ENCODE measurements around the gene APRT. TPM values are rescaled to one million over a fixed set of nuclear protein-coding genes. Genes with fewer than 3 reads are reported as not detected.

APRT gene
- total RNA-seq, 1 experiment from 2014 or later: 311 TPM

- TF ChIP-seq CBX3 (IDR thresholded peaks at IDR 0.05; ENCODE audit: low read depth) (no peak), EZH2 (IDR thresholded peaks at IDR 0.05) (no peak), POLR2A (IDR thresholded peaks at IDR 0.05; ENCODE audit: borderline replicate concordance, extremely low read depth, insufficient read depth, insufficient read length) (no peak), TCF7L2 (IDR thresholded peaks at IDR 0.05; ENCODE audit: borderline replicate concordance, extremely low read depth, insufficient read depth, insufficient read length) (no peak), JUND (IDR thresholded peaks at IDR 0.05) (no peak), ZNF274 (IDR thresholded peaks at IDR 0.05; ENCODE audit: low read depth, low read length) (no peak), ZBTB33 (IDR thresholded peaks at IDR 0.05; ENCODE audit: extremely low read depth, insufficient replicate concordance, low read length) (no peak), ELF1 (IDR thresholded peaks at IDR 0.05; ENCODE audit: borderline replicate concordance, low read depth) (no peak), POLR2AphosphoS5 (IDR thresholded peaks at IDR 0.05; ENCODE audit: low read depth, low read length) (no peak), EZH2phosphoT487 (IDR thresholded peaks at IDR 0.05; ENCODE audit: borderline replicate concordance) (no peak)
- no peaks in the 10 kb centered on the region for H3K9me3 ChIP-seq (ENCODE audit: control insufficient read depth in 1 of 2, insufficient read depth in 1 of 2, low read depth in 1 of 2, low read length in 2 of 2)
- H2AFZ ChIP-seq (ENCODE audit: low read depth, low read length, poor library complexity, severe bottlenecking): no peak overlapping the region
- H3K4me2 ChIP-seq (ENCODE audit: low read length): no peak overlapping the region
- ChIA-PET CTCF (no interaction called here), POLR2A (no interaction called here), RAD21 (ENCODE audit: low non-redundant PET in 1 of 2, low total read pairs in 2 of 2, uncharacterized antibody in 2 of 2, unreplicated experiment in 2 of 2) (no interaction called here)
- ATAC-seq (no peak), DNase-seq (ENCODE audit: low read depth, low spot score) (no peak)
- H3K4me3 ChIP-seq (replicated peaks in 1 of 2; ENCODE audit: low read depth in 1 of 2, low read length in 2 of 2): no peak overlapping the region
- intact Hi-C loops (cut with micrococcal nuclease): no loop called here
- no peak overlapping the region for H3K27ac ChIP-seq (ENCODE audit: low read depth, low read length)
- H4K20me1 ChIP-seq (ENCODE audit: insufficient read depth): no peaks in the 10 kb centered on the region
- BruUV-seq (replicated peaks): no TSS peak
- no peaks in the 10 kb centered on the region for H3K4me1 ChIP-seq (ENCODE audit: control insufficient read depth in 1 of 2, insufficient read depth in 2 of 2, low read length in 2 of 2)
- H3K36me3 ChIP-seq (ENCODE audit: control insufficient read depth in 1 of 2, insufficient read depth in 2 of 2, low read length in 2 of 2): no peaks in the 10 kb centered on the region
- H3K27me3 ChIP-seq (ENCODE audit: insufficient read depth, low read length): no peaks in the 10 kb centered on the region
- H3K9ac ChIP-seq (ENCODE audit: low read length): no peak overlapping the region
- H3K79me2 ChIP-seq (ENCODE audit: insufficient read depth, low read length): no peaks in the 10 kb centered on the region
- no peaks in the 10 kb centered on the region for H3K9me2 ChIP-seq (ENCODE audit: insufficient read depth)
Measured at GRCh38 chr16:88826070-88826840, 14.5 kb upstream of the APRT start.
